Upper lobe of left lung (tissue), 4 donors: ENCODE measurements around the gene AGBL1.

Experiments used
- CTCF ChIP-seq, 6 experiments: fragments of 450-650 bp in 4 of 6; fragments of 200-600 bp in 2 of 6; sonication (generic) in 2 of 6; IDR thresholded peaks; one replicate each; pipeline ENCODE4 v1.5.1; 2016 to 2019; ENCODE audit warnings: antibody characterized with exemption in 6 of 6
- POLR2A ChIP-seq, 4 donors: fragments of 450-650 bp; IDR thresholded peaks; one replicate each; pipeline ENCODE4 v1.5.1; 2016 to 2017; ENCODE audit warnings: antibody characterized with exemption in 4 of 4, mild to moderate bottlenecking in 2 of 4
- POLR2AphosphoS5 ChIP-seq, 2 donors: sonication (generic); formaldehyde crosslinking; IDR thresholded peaks; one replicate each; pipeline ENCODE4 v1.5.1; 2017; ENCODE audit warnings: antibody characterized with exemption in 2 of 2

- TF ChIP-seq POLR2AphosphoS5 (IDR thresholded peaks at IDR 0.05) (no peak), CTCF (IDR thresholded peaks at IDR 0.05) (no peak), POLR2A (IDR thresholded peaks at IDR 0.05) (no peak)
Measured at GRCh38 chr15:86403221-86403620, 323.6 kb downstream of the AGBL1 start.
